A673 (cell line): ENCODE data around the gene GRPEL2. TPM values are rescaled to one million over a fixed set of nuclear protein-coding genes. Genes with fewer than 3 reads are reported as not detected.

Experiments used
- BruUV-seq: library from RNA; stranded (reverse); fragments of 400-500 nt; replicated peaks from 2 replicates; lab custom pipeline; 2021; lab: Mats Ljungman, UMichigan
- CTCF ChIA-PET: fragments of 300-600 bp; sonication (Branson Sonifier 250); formaldehyde crosslinking; loops from one replicate; lab custom pipeline; 2022; ENCODE audit warnings: antibody characterized with exemption; lab: Charles Lee
- POLR2A ChIA-PET: fragments of 300-600 bp; sonication (Branson Sonifier 250); formaldehyde crosslinking; loops from one replicate; lab custom pipeline; 2022; ENCODE audit warnings: antibody characterized with exemption; ENCODE audit not compliant: low non-redundant PET; lab: Charles Lee
- DNase-seq: peaks from one replicate; pipeline ENCODE4 v3.0.0-alpha.2; 2015; ENCODE audit warnings: low spot score
- H3K27ac ChIP-seq: fragments of 200-600 bp; sonication (generic); 2 replicates; pipeline ENCODE4 v1.5.1; 2016; ENCODE audit warnings: mixed run types, low read depth, mild to moderate bottlenecking, mixed read lengths, antibody characterized with exemption, low read length; ENCODE audit not compliant: poor library complexity, severe bottlenecking
- H3K27me3 ChIP-seq: fragments of 200-600 bp; sonication (generic); replicated peaks from 2 replicates; pipeline ENCODE4 v1.6.1; 2017; ENCODE audit warnings: mixed run types, low read depth, mild to moderate bottlenecking, mixed read lengths, antibody characterized with exemption, low read length; ENCODE audit not compliant: insufficient read depth, poor library complexity
- H3K36me3 ChIP-seq: fragments of 200-600 bp; sonication (generic); 2 replicates; pipeline ENCODE4 v1.6.1; 2016; ENCODE audit warnings: mixed run types, mild to moderate bottlenecking, mixed read lengths, antibody characterized with exemption, low read length; ENCODE audit not compliant: insufficient read depth, poor library complexity, severe bottlenecking
- H3K4me1 ChIP-seq: fragments of 200-600 bp; sonication (generic); 2 replicates; pipeline ENCODE4 v1.6.1; 2017; ENCODE audit warnings: mixed run types, mild to moderate bottlenecking, mixed read lengths, antibody characterized with exemption, low read length; ENCODE audit not compliant: insufficient read depth, poor library complexity, severe bottlenecking
- H3K4me3 ChIP-seq: fragments of 200-600 bp; sonication (generic); 2 replicates; pipeline ENCODE4 v1.5.1; 2016; ENCODE audit warnings: low read depth, mixed run types, mild to moderate bottlenecking, mixed read lengths, low read length; ENCODE audit not compliant: poor library complexity, severe bottlenecking
- H3K9me3 ChIP-seq: fragments of 200-600 bp; sonication (generic); 2 replicates; pipeline ENCODE4 v1.6.1; 2016; ENCODE audit warnings: mixed run types, low read depth, mild to moderate bottlenecking, mixed read lengths, antibody characterized with exemption, low read length; ENCODE audit not compliant: poor library complexity, severe bottlenecking
- CTCF ChIP-seq: fragments of 300-800, 200-600 bp; sonication (generic); conservative IDR thresholded peaks from 2 replicates; pipeline ENCODE4 v1.5.1; 2017; ENCODE audit warnings: low read depth, mild to moderate bottlenecking, antibody characterized with exemption, low read length, moderate library complexity, mixed read lengths
- EZH2 ChIP-seq: fragments of 200-600 bp; sonication (generic); IDR thresholded peaks from 2 replicates; pipeline ENCODE4 v1.6.1; 2017; ENCODE audit warnings: borderline replicate concordance, low read depth, mild to moderate bottlenecking, mixed read lengths, antibody characterized with exemption, low read length; ENCODE audit not compliant: poor library complexity, severe bottlenecking
- intact Hi-C: fragments of 100-400 bp; cut with micrococcal nuclease; formaldehyde crosslinking; loops from one replicate; pipeline ENCODE4 v1.10.0; 2022; ENCODE audit not compliant: unreplicated experiment
- total RNA-seq: library from RNA; stranded (reverse); gene quantifications from 2 replicates; pipeline ENCODE4 v1.2.3, GENCODE V29; 2021

The GRPEL2 gene
- total RNA-seq, 1 experiment from 2014 or later = 33.2 TPM

GRCh38 chr5:149298163-149298562 is 47.1 kb upstream of the GRPEL2 start:
- H3K27ac ChIP-seq = no peak overlapping the region
- no TSS peak for BruUV-seq
- H3K4me1 ChIP-seq = no peaks in the 10 kb centered on the region
- ChIA-PET CTCF (no interaction called here), POLR2A (no interaction called here)
- TF ChIP-seq EZH2 (no peak), CTCF (no peak)
- no peaks in the 10 kb centered on the region for H3K9me3 ChIP-seq
- peaks cover 4% of the 10 kb centered on the region for H3K27me3 ChIP-seq
- no peaks in the 10 kb centered on the region for H3K36me3 ChIP-seq
- H3K4me3 ChIP-seq = no peak overlapping the region
- DNase-seq = no peak
- intact Hi-C loops = no loop called here

- Histone ChIP-seq H3K36me3 (no peaks in the 10 kb centered on the region), H3K4me3 (no peak overlapping the region), H3K27me3 (peaks cover 4% of the 10 kb centered on the region), H3K9me3 (no peaks in the 10 kb centered on the region), H3K27ac (no peak overlapping the region), H3K4me1 (no peaks in the 10 kb centered on the region)
- intact Hi-C loops = no loop called here
- no peak for TF ChIP-seq EZH2
- no peak for TF ChIP-seq CTCF
- ChIA-PET CTCF (no interaction called here), POLR2A (no interaction called here)
- BruUV-seq = no TSS peak
- DNase-seq = no peak
Observed at GRCh38 chr5:149298842-149299404, 46.4 kb upstream of the GRPEL2 start.

- Histone ChIP-seq H3K27ac (no peak overlapping the region), H3K36me3 (no peaks in the 10 kb centered on the region), H3K27me3 (peaks cover 4% of the 10 kb centered on the region), H3K9me3 (no peaks in the 10 kb centered on the region), H3K4me1 (no peaks in the 10 kb centered on the region), H3K4me3 (no peak overlapping the region)
- POLR2A ChIA-PET = no interaction called here
- CTCF ChIA-PET = no interaction called here
- intact Hi-C loops = no loop called here
- DNase-seq = no peak
- TF ChIP-seq EZH2 = no peak
- no peak for TF ChIP-seq CTCF
- BruUV-seq = no TSS peak
Observed at GRCh38 chr5:149299451-149300054, 45.7 kb upstream of the GRPEL2 start.
